Neural cell (in vitro differentiated cells): ENCODE measurements around the gene PAX8.

Source experiments
- CTCF ChIP-seq: fragments of 450-650 bp; IDR thresholded peaks from 2 replicates; pipeline ENCODE4 v1.5.1; 2014; ENCODE audit warnings: antibody characterized with exemption, mild to moderate bottlenecking, moderate library complexity; ENCODE audit not compliant: poor library complexity, severe bottlenecking
- EP300 ChIP-seq: fragments of 450-650 bp; conservative IDR thresholded peaks from 2 replicates; pipeline ENCODE4 v1.6.1; 2014; ENCODE audit warnings: antibody characterized with exemption, mild to moderate bottlenecking, moderate library complexity; ENCODE audit not compliant: poor library complexity, severe bottlenecking
- EZH2 ChIP-seq: fragments of 200-600, 300-800 bp; shearing (Covaris generic), sonication (generic); IDR thresholded peaks from 2 replicates; pipeline ENCODE4 v1.6.1; 2014; ENCODE audit warnings: antibody characterized with exemption, low read length, borderline replicate concordance, mild to moderate bottlenecking; ENCODE audit not compliant: insufficient read depth, poor library complexity, severe bottlenecking
- MXI1 ChIP-seq: fragments of 450-650 bp; conservative IDR thresholded peaks from 2 replicates; pipeline ENCODE4 v1.6.1; 2014; ENCODE audit warnings: antibody characterized with exemption, mild to moderate bottlenecking; ENCODE audit not compliant: poor library complexity, severe bottlenecking
- POLR2AphosphoS5 ChIP-seq: IDR thresholded peaks from 2 replicates; pipeline ENCODE4 v1.6.1; 2012
- RAD21 ChIP-seq: fragments of 450-650 bp; conservative IDR thresholded peaks from 2 replicates; pipeline ENCODE4 v1.6.1; 2014; ENCODE audit warnings: antibody characterized with exemption, mild to moderate bottlenecking, moderate library complexity
- SMC3 ChIP-seq: fragments of 450-650 bp; conservative IDR thresholded peaks from 2 replicates; pipeline ENCODE4 v1.6.1; 2014; ENCODE audit warnings: antibody characterized with exemption, mild to moderate bottlenecking, moderate library complexity; ENCODE audit not compliant: poor library complexity
- TAF1 ChIP-seq: IDR thresholded peaks from 2 replicates; pipeline ENCODE4 v1.6.1; 2012; ENCODE audit warnings: low read depth
- TF ChIP-seq, protein P1 (sequence below): IDR thresholded peaks from 2 replicates; pipeline ENCODE4 v1.6.1; 2012; ENCODE audit warnings: borderline replicate concordance

GRCh38 chr2:113216891-113217454, 61.7 kb downstream of the PAX8 start:
- no peak for TF ChIP-seq CTCF
- TF ChIP-seq RAD21, result no peak
- TF ChIP-seq POLR2AphosphoS5, result no peak
- no peak for TF ChIP-seq TAF1
- TF ChIP-seq EZH2, result no peak
- no peak for TF ChIP-seq SMC3
- no peak for TF ChIP-seq EP300
- TF ChIP-seq MXI1, result no peak
- TF ChIP-seq, protein P1, sequence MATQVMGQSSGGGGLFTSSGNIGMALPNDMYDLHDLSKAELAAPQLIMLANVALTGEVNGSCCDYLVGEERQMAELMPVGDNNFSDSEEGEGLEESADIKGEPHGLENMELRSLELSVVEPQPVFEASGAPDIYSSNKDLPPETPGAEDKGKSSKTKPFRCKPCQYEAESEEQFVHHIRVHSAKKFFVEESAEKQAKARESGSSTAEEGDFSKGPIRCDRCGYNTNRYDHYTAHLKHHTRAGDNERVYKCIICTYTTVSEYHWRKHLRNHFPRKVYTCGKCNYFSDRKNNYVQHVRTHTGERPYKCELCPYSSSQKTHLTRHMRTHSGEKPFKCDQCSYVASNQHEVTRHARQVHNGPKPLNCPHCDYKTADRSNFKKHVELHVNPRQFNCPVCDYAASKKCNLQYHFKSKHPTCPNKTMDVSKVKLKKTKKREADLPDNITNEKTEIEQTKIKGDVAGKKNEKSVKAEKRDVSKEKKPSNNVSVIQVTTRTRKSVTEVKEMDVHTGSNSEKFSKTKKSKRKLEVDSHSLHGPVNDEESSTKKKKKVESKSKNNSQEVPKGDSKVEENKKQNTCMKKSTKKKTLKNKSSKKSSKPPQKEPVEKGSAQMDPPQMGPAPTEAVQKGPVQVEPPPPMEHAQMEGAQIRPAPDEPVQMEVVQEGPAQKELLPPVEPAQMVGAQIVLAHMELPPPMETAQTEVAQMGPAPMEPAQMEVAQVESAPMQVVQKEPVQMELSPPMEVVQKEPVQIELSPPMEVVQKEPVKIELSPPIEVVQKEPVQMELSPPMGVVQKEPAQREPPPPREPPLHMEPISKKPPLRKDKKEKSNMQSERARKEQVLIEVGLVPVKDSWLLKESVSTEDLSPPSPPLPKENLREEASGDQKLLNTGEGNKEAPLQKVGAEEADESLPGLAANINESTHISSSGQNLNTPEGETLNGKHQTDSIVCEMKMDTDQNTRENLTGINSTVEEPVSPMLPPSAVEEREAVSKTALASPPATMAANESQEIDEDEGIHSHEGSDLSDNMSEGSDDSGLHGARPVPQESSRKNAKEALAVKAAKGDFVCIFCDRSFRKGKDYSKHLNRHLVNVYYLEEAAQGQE, result no peak
